ENCODE measurements around the gene LONP2.
A peak's percentile ranks its signal among the peaks of the same experiment; 100 is the strongest.

Gene LONP2

GRCh38 chr16:48244080-48244862 lies at the start of gene LONP2:
LONP2 (plus strand) TSS chr16:48244300; CDS start chr16:48244389, 89 bp downstream.
- peak; percentile 69 for DNase-seq (ENCODE audit: low read depth)

- DNase-seq (ENCODE audit: low read depth) = no peak
Measured at GRCh38 chr16:48194828-48195556, 49.1 kb upstream of the LONP2 start.

- no peak for DNase-seq (ENCODE audit: low read depth)
Measured at GRCh38 chr16:48197294-48197693, 46.8 kb upstream of the LONP2 start.

GRCh38 chr16:48201515-48202201 lies 42.4 kb upstream of the LONP2 start:
- DNase-seq (ENCODE audit: low read depth) = no peak

GRCh38 chr16:48203974-48204824 lies 39.9 kb upstream of the LONP2 start:
- DNase-seq (ENCODE audit: low read depth) = no peak

GRCh38 chr16:48204825-48205151 lies 39.3 kb upstream of the LONP2 start:
- no peak for DNase-seq (ENCODE audit: low read depth)

- DNase-seq (ENCODE audit: low read depth) = no peak
Measured at GRCh38 chr16:48206594-48207242, 37.4 kb upstream of the LONP2 start.

GRCh38 chr16:48210747-48211146 lies 33.4 kb upstream of the LONP2 start:
- DNase-seq (ENCODE audit: low read depth) = no peak

GRCh38 chr16:48212033-48212432 lies 32.1 kb upstream of the LONP2 start:
- DNase-seq (ENCODE audit: low read depth) = no peak

- no peak for DNase-seq (ENCODE audit: low read depth)
Measured at GRCh38 chr16:48215738-48216137, 28.4 kb upstream of the LONP2 start.

- DNase-seq (ENCODE audit: low read depth) = no peak
Measured at GRCh38 chr16:48217708-48218107, 26.4 kb upstream of the LONP2 start.

GRCh38 chr16:48218473-48218872 lies 25.6 kb upstream of the LONP2 start:
- DNase-seq (ENCODE audit: low read depth) = no peak

GRCh38 chr16:48220891-48221290 lies 23.2 kb upstream of the LONP2 start:
- no peak for DNase-seq (ENCODE audit: low read depth)

GRCh38 chr16:48223490-48223889 lies 20.6 kb upstream of the LONP2 start:
- no peak for DNase-seq (ENCODE audit: low read depth)

GRCh38 chr16:48225456-48225855 lies 18.6 kb upstream of the LONP2 start:
- no peak for DNase-seq (ENCODE audit: low read depth)

- no peak for DNase-seq (ENCODE audit: low read depth)
Measured at GRCh38 chr16:48231727-48232492, 12.2 kb upstream of the LONP2 start.

GRCh38 chr16:48232493-48233040 lies 11.5 kb upstream of the LONP2 start:
- DNase-seq (ENCODE audit: low read depth) = no peak

- no peak for DNase-seq (ENCODE audit: low read depth)
Measured at GRCh38 chr16:48234630-48235029, 9.5 kb upstream of the LONP2 start.

- DNase-seq (ENCODE audit: low read depth) = no peak
Measured at GRCh38 chr16:48235058-48235555, 9.0 kb upstream of the LONP2 start.

- DNase-seq (ENCODE audit: low read depth) = no peak
Measured at GRCh38 chr16:48235556-48236136, 8.5 kb upstream of the LONP2 start.
